Vagina (tissue), 2 donors: ENCODE data around the gene EP400.

Source experiments
- POLR2A ChIP-seq, 2 donors: fragments of 450-650 bp; IDR thresholded peaks; one replicate each; pipeline ENCODE4 v1.6.1; 2017; ENCODE audit warnings: antibody characterized with exemption in 2 of 2, mild to moderate bottlenecking in 2 of 2, moderate library complexity in 2 of 2
- TF ChIP-seq, protein P1 (sequence below), 3 experiments: fragments of 450-650 bp in 2 of 3; fragments of 200-600 bp in 1 of 3; sonication (generic) in 1 of 3; IDR thresholded peaks; one replicate each; pipeline ENCODE4 v1.5.1; 2017 to 2019; ENCODE audit warnings: antibody characterized with exemption in 3 of 3, mild to moderate bottlenecking in 2 of 3, moderate library complexity in 2 of 3

DNA sequence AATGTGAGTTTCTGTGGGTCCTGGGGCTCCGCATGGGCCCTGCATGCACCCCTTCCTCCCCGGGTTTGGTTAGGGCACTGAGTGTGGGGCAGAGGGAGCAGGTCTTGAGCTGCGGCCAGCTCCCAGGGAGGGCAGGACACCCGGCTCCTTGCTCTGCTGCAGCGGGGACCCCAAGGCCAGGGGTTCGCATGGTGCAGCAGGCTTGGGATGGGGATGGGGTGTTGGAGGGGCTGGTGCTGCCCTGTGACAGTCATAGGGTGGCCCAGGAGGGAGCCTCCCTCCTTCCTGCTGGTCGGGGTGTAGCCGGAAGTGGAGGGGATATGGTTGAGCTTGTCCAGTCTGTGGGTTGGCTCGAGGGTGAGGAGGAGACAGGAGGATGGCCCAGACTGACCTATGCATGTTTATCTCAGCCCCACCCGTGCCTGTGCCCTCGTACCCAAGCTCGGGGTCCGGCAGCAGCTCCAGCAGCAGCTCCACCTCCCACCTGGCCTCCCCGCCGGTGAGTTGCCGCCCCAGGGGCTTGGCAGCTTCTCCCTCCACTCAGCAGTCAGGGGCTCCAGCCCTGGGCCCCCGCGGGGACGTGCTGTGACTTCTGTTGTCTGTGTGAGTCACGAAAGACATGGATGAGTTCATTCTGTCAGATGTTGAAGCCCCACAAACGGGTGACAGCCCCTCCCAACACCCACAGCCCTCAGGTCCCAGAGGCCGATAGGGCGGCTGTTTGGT, 39.3 kb upstream of the EP400 start:
- TF ChIP-seq, protein P1, sequence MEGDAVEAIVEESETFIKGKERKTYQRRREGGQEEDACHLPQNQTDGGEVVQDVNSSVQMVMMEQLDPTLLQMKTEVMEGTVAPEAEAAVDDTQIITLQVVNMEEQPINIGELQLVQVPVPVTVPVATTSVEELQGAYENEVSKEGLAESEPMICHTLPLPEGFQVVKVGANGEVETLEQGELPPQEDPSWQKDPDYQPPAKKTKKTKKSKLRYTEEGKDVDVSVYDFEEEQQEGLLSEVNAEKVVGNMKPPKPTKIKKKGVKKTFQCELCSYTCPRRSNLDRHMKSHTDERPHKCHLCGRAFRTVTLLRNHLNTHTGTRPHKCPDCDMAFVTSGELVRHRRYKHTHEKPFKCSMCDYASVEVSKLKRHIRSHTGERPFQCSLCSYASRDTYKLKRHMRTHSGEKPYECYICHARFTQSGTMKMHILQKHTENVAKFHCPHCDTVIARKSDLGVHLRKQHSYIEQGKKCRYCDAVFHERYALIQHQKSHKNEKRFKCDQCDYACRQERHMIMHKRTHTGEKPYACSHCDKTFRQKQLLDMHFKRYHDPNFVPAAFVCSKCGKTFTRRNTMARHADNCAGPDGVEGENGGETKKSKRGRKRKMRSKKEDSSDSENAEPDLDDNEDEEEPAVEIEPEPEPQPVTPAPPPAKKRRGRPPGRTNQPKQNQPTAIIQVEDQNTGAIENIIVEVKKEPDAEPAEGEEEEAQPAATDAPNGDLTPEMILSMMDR (IDR thresholded peaks at IDR 0.05) = no peak
- no peak for TF ChIP-seq POLR2A (IDR thresholded peaks at IDR 0.05)
